ENCODE data around the gene RHBDD1.

RHBDD1 gene

GRCh38 chr2:226847090-226847489, 11.2 kb downstream of the RHBDD1 start:
- no peak for DNase-seq

- DNase-seq, result no peak
These were observed 11.7 kb downstream of the RHBDD1 start for GRCh38 chr2:226847511-226847910.

GRCh38 chr2:226849349-226849748, 13.5 kb downstream of the RHBDD1 start:
- no peak for DNase-seq

GRCh38 chr2:226850024-226850423, 14.2 kb downstream of the RHBDD1 start:
- DNase-seq, result no peak

- no peak for DNase-seq
These were observed 19.9 kb downstream of the RHBDD1 start for GRCh38 chr2:226855787-226856186.

- no peak for DNase-seq
These were observed 24.2 kb downstream of the RHBDD1 start for GRCh38 chr2:226860087-226860486.

GRCh38 chr2:226862623-226863022, 26.8 kb downstream of the RHBDD1 start:
- DNase-seq, result no peak

- DNase-seq, result no peak
These were observed 29.4 kb downstream of the RHBDD1 start for GRCh38 chr2:226865273-226865672.

- no peak for DNase-seq
These were observed 29.9 kb downstream of the RHBDD1 start for GRCh38 chr2:226865710-226866109.

GRCh38 chr2:226868331-226869162, 32.7 kb downstream of the RHBDD1 start:
- no peak for DNase-seq

- no peak for DNase-seq
These were observed 33.5 kb downstream of the RHBDD1 start for GRCh38 chr2:226869371-226869770.

GRCh38 chr2:226873051-226873620, 37.3 kb downstream of the RHBDD1 start:
- DNase-seq, result peak; percentile 28

- peak; percentile 66 for DNase-seq
These were observed 38.0 kb downstream of the RHBDD1 start for GRCh38 chr2:226873826-226874225.

- no peak for DNase-seq
These were observed 38.9 kb downstream of the RHBDD1 start for GRCh38 chr2:226874749-226875148.

- DNase-seq, result no peak
These were observed 39.8 kb downstream of the RHBDD1 start for GRCh38 chr2:226875438-226876225.

- no peak for DNase-seq
These were observed 41.6 kb downstream of the RHBDD1 start for GRCh38 chr2:226877491-226877890.

GRCh38 chr2:226881287-226881686, 45.4 kb downstream of the RHBDD1 start:
- DNase-seq, result no peak

- DNase-seq, result no peak
These were observed 46.8 kb downstream of the RHBDD1 start for GRCh38 chr2:226882606-226883005.

GRCh38 chr2:226883296-226883795, 47.5 kb downstream of the RHBDD1 start:
- no peak for DNase-seq

GRCh38 chr2:226884166-226884565, 48.3 kb downstream of the RHBDD1 start:
- DNase-seq, result no peak

GRCh38 chr2:226885769-226886435, 50.0 kb downstream of the RHBDD1 start:
- no peak for DNase-seq

GRCh38 chr2:226887940-226888339, 52.1 kb downstream of the RHBDD1 start:
- no peak for DNase-seq

- no peak for DNase-seq
These were observed 52.6 kb downstream of the RHBDD1 start for GRCh38 chr2:226888378-226888965.

All from stimulated activated CD4-positive, alpha-beta T cell treated with anti-CD3 and anti-CD28 coated beads, Interleukin-1b, Interleukin-23, amount 100 ng/mL, for 48 hours (primary cell).